ENCODE results near the gene DIAPH2.
"Not testable (repeated sequence)": the region's sequence is repeated elsewhere in the genome, so short reads cannot be mapped to it uniquely, and the experiment has no call there.

GRCh38 chrX:96841866-96842265, 157.2 kb downstream of the DIAPH2 start:
- not testable (repeated sequence) for TF ChIP-seq ZFP3 (CRISPR knock-in tag; IDR thresholded peaks at IDR 0.05); BACH2 (CRISPR knock-in tag; IDR thresholded peaks at IDR 0.05; ENCODE audit: borderline replicate concordance); RARB (CRISPR knock-in tag; IDR thresholded peaks at IDR 0.05); ZC3H10 (CRISPR knock-in tag; IDR thresholded peaks at IDR 0.05); OSR1 (CRISPR knock-in tag; IDR thresholded peaks at IDR 0.05); PATZ1 (CRISPR knock-in tag; IDR thresholded peaks at IDR 0.05; ENCODE audit: borderline replicate concordance); TCF4 (CRISPR knock-in tag; IDR thresholded peaks at IDR 0.05; ENCODE audit: borderline replicate concordance); ZNF565 (CRISPR knock-in tag; conservative IDR thresholded peaks at IDR 0.05; ENCODE audit: low read depth); ESRRG (CRISPR knock-in tag; IDR thresholded peaks at IDR 0.05); ZFP30 (CRISPR knock-in tag; IDR thresholded peaks at IDR 0.05)
- TF ChIP-seq, protein P1, sequence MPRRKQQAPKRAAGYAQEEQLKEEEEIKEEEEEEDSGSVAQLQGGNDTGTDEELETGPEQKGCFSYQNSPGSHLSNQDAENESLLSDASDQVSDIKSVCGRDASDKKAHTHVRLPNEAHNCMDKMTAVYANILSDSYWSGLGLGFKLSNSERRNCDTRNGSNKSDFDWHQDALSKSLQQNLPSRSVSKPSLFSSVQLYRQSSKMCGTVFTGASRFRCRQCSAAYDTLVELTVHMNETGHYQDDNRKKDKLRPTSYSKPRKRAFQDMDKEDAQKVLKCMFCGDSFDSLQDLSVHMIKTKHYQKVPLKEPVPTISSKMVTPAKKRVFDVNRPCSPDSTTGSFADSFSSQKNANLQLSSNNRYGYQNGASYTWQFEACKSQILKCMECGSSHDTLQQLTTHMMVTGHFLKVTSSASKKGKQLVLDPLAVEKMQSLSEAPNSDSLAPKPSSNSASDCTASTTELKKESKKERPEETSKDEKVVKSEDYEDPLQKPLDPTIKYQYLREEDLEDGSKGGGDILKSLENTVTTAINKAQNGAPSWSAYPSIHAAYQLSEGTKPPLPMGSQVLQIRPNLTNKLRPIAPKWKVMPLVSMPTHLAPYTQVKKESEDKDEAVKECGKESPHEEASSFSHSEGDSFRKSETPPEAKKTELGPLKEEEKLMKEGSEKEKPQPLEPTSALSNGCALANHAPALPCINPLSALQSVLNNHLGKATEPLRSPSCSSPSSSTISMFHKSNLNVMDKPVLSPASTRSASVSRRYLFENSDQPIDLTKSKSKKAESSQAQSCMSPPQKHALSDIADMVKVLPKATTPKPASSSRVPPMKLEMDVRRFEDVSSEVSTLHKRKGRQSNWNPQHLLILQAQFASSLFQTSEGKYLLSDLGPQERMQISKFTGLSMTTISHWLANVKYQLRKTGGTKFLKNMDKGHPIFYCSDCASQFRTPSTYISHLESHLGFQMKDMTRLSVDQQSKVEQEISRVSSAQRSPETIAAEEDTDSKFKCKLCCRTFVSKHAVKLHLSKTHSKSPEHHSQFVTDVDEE (CRISPR knock-in tag; IDR thresholded peaks at IDR 0.05): not testable (repeated sequence)
- TF ChIP-seq, protein P2, sequence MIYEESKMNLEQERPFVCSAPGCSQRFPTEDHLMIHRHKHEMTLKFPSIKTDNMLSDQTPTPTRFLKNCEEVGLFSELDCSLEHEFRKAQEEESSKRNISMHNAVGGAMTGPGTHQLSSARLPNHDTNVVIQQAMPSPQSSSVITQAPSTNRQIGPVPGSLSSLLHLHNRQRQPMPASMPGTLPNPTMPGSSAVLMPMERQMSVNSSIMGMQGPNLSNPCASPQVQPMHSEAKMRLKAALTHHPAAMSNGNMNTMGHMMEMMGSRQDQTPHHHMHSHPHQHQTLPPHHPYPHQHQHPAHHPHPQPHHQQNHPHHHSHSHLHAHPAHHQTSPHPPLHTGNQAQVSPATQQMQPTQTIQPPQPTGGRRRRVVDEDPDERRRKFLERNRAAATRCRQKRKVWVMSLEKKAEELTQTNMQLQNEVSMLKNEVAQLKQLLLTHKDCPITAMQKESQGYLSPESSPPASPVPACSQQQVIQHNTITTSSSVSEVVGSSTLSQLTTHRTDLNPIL (CRISPR knock-in tag; IDR thresholded peaks at IDR 0.05; ENCODE audit: low read depth): not testable (repeated sequence)
